Measurements from ENCODE around the gene UTS2B.
A peak's percentile ranks its signal among the peaks of the same experiment; 100 is the strongest.

The UTS2B gene

GRCh38 chr3:191352014-191352413 is 21.7 kb upstream of the UTS2B start:
- DNase-seq (ENCODE audit: low spot score) = no peak

DNA sequence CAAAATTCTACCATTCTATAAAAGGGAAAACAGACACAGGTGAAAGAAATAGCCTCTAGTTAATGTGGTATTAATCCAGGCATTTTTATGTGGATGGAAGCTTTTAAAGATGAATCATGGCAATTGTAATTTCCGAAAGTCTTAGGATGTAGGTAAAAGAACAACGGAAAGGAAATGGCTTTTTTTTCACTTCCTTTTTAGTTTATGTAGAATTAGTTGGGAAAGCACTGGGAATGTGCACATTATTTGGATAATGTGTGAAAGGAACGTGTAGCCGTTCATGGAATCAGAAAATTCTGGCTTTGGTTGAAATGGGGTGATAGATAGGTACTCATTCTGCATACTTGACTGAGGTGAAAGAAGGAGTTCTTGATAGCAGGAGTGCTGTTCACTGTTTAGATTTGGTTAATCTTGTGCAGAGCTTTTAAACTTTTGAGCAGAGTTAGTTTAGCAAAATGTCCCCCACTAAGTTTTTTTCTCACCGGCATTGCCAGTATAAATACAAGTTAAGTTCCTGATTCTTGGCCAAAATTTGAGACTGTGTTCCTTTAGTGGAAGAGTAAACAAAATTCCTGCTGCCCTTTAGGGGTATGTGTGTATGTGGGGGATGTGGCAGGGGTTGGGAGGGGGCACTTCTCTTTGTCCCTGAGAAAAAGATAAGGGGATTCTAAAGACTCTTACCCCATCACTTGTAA is 20.2 kb upstream of the UTS2B start:
- DNase-seq (ENCODE audit: low spot score) = no peak

GRCh38 chr3:191348098-191348497 is 17.8 kb upstream of the UTS2B start:
- no peak for DNase-seq (ENCODE audit: low spot score)

DNA sequence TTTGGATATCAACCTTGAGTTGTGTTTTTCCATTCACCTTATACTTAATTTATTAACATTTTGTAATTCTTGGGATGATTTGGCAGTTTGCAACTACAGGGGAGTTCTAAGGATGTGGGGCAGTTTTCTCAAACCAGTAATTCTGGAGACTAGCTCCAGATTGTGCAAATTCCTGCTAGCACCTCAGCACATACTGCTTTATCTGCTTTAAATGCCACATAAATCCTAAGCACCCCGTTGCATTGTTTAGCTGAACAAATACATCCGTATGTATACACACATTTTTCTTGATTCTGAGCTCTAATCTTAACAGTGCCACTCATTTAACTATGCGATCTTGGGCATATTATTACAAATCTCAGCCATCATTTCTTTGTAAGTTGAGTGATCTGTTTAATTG is 16.9 kb upstream of the UTS2B start:
- no peak for DNase-seq (ENCODE audit: low spot score)

DNA sequence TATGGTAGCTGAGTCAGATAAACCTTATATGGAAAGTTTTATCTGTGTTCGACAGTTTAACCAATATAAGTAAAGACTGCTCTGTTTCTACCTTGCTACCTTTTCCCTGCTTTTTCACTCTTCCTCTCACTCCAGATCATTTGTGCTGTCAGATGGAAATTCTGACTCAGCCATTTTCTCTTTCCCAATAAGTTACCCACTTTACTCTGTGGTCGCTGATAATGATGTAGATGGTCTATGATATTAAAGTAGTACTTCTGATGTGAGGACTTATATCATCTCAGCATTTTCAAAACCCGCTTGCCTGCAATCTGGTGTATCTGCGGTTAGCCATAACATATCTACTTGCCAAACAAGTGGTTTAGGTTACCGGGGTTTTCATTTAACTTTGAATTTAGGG is 15.0 kb upstream of the UTS2B start:
- no peak for DNase-seq (ENCODE audit: low spot score)

DNA sequence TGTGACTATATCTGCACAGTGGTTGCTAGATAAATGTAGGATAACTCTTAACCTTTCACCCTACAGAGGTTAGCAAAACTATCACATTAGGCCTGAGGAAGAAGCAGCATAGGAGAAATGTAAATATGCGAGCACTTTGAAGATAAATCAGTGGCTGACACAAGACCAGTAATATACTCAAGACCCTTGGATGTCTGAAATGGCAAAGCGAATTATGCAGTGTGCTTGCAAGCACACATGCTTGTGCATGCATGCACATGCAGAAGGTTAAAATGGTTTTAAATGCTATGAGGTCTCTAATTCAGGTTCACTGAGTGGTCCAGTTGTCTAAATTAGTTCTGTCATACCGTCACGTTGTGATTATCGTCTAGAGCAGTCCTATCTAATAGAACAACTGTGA is 13.6 kb upstream of the UTS2B start:
- DNase-seq (ENCODE audit: low spot score) = no peak

- DNase-seq (ENCODE audit: low spot score) = no peak
These were observed 12.8 kb upstream of the UTS2B start for GRCh38 chr3:191343115-191343514.

- DNase-seq (ENCODE audit: low spot score) = no peak
These were observed 12.1 kb upstream of the UTS2B start for GRCh38 chr3:191342411-191342810.

DNA sequence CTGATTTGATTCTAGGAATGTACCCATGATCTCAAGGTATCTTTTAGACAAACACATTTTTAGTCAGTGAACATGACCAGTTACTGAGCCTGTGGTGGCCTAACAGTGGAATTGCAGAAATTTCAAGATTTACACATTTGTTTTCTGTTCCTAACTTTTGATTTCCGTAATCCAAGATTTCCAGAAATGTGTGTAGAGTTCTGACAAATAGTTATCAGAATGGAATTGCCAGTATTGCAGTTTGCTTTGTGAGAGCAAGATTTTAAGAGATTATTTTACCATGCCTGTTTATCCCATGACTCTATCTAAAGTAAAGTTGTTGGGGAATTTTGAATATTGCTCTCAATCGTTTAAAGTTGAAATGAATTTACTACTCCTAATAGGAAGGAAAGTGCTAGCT is 11.7 kb upstream of the UTS2B start:
- no peak for DNase-seq (ENCODE audit: low spot score)

DNA sequence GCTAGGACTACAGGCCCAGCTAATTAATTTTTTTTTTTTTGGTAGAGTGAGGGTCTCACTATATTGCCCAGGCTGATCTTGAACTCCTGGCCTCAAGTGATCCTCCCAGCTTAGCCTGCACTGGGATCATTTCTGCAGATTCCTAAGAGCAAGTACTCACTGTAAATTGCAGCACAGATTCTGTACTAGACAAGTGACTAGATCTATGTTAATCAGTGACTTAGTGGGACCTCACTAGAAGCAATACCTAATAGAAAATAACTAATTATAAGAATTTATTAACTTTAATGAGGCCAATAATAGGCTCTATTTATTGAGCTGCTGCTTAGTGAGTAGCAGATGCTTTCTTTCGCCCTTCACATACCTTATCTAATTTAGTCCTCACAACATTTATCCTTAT is 10.6 kb upstream of the UTS2B start:
- no peak for DNase-seq (ENCODE audit: low spot score)

- DNase-seq (ENCODE audit: low spot score) = no peak
These were observed 10.0 kb upstream of the UTS2B start for GRCh38 chr3:191340351-191340750.

GRCh38 chr3:191339316-191339917 is 9.1 kb upstream of the UTS2B start:
- DNase-seq (ENCODE audit: low spot score) = no peak

DNA sequence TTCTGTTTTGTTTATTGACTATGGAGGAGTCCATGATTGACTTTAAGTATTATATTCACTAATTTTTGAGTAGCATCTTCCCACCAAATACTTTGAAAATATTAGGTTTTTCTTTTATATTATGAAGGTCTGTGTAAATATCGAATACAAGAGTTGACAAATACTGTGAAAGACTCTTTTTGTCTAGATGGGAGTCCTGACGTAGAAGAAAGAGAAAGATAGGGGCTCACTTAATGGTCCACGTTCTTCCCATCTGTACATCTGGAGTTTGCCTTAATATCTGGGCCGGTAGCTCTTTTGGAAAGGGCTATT is 7.8 kb upstream of the UTS2B start:
- DNase-seq (ENCODE audit: low spot score) = no peak

DNA sequence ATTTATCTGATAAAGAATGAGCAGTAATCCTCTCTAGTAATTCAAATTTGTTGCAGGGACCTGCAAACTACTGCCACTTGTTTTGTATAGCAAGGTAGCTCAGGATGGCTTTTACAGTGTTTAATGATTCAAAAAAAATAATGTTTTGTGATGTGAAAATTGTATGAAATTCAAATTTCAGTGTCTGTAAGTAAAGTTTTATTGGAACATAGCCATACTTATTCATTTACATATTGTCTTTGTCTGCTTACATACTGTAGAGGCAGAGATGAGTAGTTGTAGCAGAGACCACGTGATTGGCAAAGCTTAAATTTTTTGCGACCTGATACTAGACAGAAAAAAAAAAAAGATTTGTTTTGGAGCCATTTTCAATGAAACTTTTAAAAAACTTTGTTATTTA is 6.5 kb upstream of the UTS2B start:
- DNase-seq (ENCODE audit: low spot score) = no peak

GRCh38 chr3:191334346-191334893 is 4.1 kb upstream of the UTS2B start:
- DNase-seq (ENCODE audit: low spot score) = no peak

GRCh38 chr3:191333298-191333880 is 3.1 kb upstream of the UTS2B start:
- no peak for DNase-seq (ENCODE audit: low spot score)

DNA sequence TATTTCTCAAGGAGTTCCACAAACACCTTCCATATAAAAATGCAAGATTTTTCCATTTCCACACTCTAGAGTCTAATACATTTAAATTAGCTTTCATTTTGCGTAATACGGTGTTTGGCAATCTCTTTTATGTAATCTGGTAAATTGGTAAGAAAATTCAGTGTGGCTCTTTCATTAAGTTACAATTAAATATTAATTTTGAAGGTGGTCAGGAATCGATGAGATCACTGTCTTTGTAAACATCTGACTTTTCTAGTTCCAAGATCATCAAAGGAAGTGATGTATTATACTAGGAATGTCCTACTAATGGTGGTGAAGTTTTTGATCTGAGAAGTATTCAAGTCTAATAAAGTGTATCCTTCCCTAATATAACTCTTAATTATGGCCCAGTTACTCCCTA is 1.1 kb upstream of the UTS2B start:
- DNase-seq (ENCODE audit: low spot score) = no peak

DNA sequence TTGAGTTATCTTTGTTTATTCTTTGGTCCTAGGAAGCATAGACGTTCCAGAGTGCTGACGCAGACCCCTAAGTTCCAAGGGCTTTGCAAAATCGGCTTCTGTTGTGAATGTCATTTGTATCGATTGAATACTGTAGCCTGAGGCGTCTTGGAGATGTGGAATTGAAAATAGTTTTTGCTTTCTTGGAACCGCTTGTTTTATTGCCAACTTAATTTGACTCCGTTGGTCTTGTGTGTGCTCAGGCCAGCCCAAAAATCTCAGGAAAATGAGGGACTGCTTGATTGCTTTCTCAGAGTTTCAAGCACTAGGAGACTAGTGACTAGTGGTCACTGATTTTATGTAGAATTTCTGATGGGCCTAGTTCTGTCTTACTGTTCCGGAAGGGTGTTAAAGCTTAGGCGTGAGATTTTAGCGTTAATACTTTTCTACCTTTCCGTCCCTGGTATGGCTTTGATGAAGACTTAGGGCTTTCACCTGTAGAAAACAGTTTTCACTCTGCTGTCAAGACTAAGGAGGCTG is 263 bp upstream of the UTS2B start:
- no peak for DNase-seq (ENCODE audit: low spot score)

- peak; percentile 65 for DNase-seq (ENCODE audit: low spot score)
These were observed 1.2 kb downstream of the UTS2B start, which contains the start of gene CCDC50 for GRCh38 chr3:191328962-191329653. TSS of gene CCDC50 (plus strand) at chr3:191329394. CDS start at chr3:191329675, 281 bp downstream.

DNA sequence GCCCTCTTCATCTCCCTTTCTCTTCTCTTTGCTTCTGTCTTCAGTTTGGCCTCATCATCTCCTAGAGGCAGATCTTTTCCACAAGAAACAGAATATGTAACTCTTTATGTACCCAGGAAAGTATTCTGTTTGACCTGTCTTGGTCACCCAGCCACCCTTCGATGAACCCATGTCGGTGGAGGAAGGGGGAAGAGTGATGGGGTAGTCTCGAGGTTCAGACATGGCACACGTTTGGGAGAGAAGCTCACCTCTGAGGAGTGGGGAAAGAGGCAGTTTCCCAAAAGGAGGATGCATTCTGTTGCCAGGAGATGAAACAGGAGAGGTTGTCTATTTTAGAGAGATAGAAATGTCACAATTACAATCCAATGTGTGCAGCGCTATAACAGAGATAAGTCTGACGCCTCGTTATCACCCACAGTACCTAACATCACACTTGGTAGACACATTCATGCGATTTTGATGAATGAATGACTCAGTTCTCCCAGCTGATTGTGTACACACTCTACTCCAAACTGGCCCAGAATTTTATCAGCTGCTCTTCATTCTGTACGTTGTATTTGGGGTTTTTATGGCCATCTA is 1.9 kb downstream of the UTS2B start:
- no peak for DNase-seq (ENCODE audit: low spot score)

GRCh38 chr3:191327526-191327925 is 2.8 kb downstream of the UTS2B start:
- DNase-seq (ENCODE audit: low spot score) = no peak

DNA sequence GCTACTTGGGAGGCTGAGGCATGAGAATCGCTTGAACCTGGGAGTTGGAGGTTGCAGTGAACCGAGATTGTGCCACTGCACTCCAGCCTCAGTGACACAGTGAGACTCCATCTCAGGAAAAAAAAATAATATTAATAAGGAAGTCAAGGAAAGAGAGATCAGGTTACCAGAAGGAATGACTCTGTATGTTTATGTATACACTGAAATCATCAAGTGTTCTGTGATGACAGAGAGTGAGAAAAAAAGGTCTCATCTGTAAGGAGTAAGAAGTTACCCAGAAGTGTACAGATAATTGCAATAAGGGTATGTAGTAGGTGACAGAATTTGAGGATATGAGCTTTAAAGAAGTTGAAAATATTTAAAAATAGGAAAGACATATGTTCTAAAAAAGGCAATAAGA is 5.4 kb downstream of the UTS2B start:
- DNase-seq (ENCODE audit: low spot score) = no peak

Measured in HuH-7.5 (cell line).